HCT116 (cell line): ENCODE data around the gene PAH. TPM values are rescaled to one million over a fixed set of nuclear protein-coding genes. Genes with fewer than 3 reads are reported as not detected.

ENCODE experiments used
- ATAC-seq: fragments of 200-7000 bp; cut with Tn5 transposase; 2 replicates; pipeline ENCODE4 v1.9.1; 2020; ENCODE audit warnings: mild to moderate bottlenecking, moderate library complexity
- BruUV-seq: library from RNA; stranded (reverse); fragments of 400-500 nt; replicated peaks from 2 replicates; lab custom pipeline; 2021; lab: Mats Ljungman, UMichigan
- CTCF ChIA-PET: fragments of 300-600 bp; sonication (Branson Sonifier 250); formaldehyde crosslinking; loops from one replicate; lab custom pipeline; 2021; ENCODE audit warnings: antibody characterized with exemption; lab: Charles Lee
- POLR2A ChIA-PET: fragments of 300-600, 350-600 bp; sonication (Branson Sonifier 250); formaldehyde crosslinking; loops from one replicate; lab custom pipeline; 2021; ENCODE audit warnings: antibody characterized with exemption; lab: Charles Lee
- RAD21 ChIA-PET, 2 experiments: fragments of 300-600 bp; sonication (Branson Sonifier 250); formaldehyde crosslinking; loops; one replicate each; lab custom pipeline; 2023; ENCODE audit warnings: low total read pairs in 2 of 2; ENCODE audit not compliant: uncharacterized antibody in 2 of 2, unreplicated experiment in 2 of 2, low non-redundant PET in 1 of 2; lab: Charles Lee
- DNase-seq: peaks from one replicate; pipeline ENCODE4 v3.0.0-alpha.2; 2010; ENCODE audit warnings: low read depth, low spot score
- H2AFZ ChIP-seq: fragments of 200-600 bp; shearing (Covaris generic), sonication (generic); 2 replicates; pipeline ENCODE4 v1.6.1; 2017; ENCODE audit warnings: low read depth, mixed run types, mixed read lengths, antibody characterized with exemption, low read length; ENCODE audit not compliant: poor library complexity, severe bottlenecking
- H3K27ac ChIP-seq: 2 replicates; pipeline ENCODE4 v1.5.1; 2012; ENCODE audit warnings: low read depth, low read length
- H3K27me3 ChIP-seq: fragments of 200-600 bp; sonication (generic); 2 replicates; pipeline ENCODE4 v1.6.1; 2016; ENCODE audit warnings: mixed run types, low read length, mixed read lengths; ENCODE audit not compliant: insufficient read depth
- H3K36me3 ChIP-seq, 2 experiments: fragments of 200-500 bp in 1 of 2; fragments of 200-600 bp in 1 of 2; sonication (Bioruptor generic) in 1 of 2; sonication (generic) in 1 of 2; 2 replicates each; pipeline versions ENCODE4 v1.5.1 to v1.6.1; 2014 to 2016; ENCODE audit warnings: low read length in 2 of 2, inconsistent platforms in 1 of 2, mixed read lengths in 1 of 2, mixed run types in 1 of 2; ENCODE audit not compliant: insufficient read depth in 2 of 2, control insufficient read depth in 1 of 2
- H3K4me1 ChIP-seq, 2 experiments: fragments of 200-600 bp in 1 of 2; sonication (generic) in 1 of 2; 2 replicates each; pipeline versions ENCODE4 v1.5.1 to v1.6.1; 2012 to 2017; ENCODE audit warnings: low read length in 2 of 2, inconsistent platforms in 1 of 2, mild to moderate bottlenecking in 1 of 2, mixed read lengths in 1 of 2, mixed run types in 1 of 2, moderate library complexity in 1 of 2; ENCODE audit not compliant: insufficient read depth in 2 of 2, control insufficient read depth in 1 of 2
- H3K4me2 ChIP-seq: fragments of 200-600 bp; sonication (generic); 2 replicates; pipeline ENCODE4 v1.6.1; 2017; ENCODE audit warnings: mixed run types, low read length, mixed read lengths
- H3K4me3 ChIP-seq, 2 experiments: fragments of 200-600 bp in 1 of 2; sonication (generic) in 1 of 2; replicated peaks in 1 of 2; 2 replicates each; pipeline ENCODE4 v1.5.1; 2011 to 2016; ENCODE audit warnings: low read length in 2 of 2, control low read depth in 1 of 2, low read depth in 1 of 2, mild to moderate bottlenecking in 1 of 2, mixed read lengths in 1 of 2, mixed run types in 1 of 2
- H3K79me2 ChIP-seq: fragments of 200-600 bp; sonication (generic); 2 replicates; pipeline ENCODE4 v1.6.1; 2017; ENCODE audit warnings: mild to moderate bottlenecking, mixed run types, low read length, moderate library complexity, mixed read lengths; ENCODE audit not compliant: insufficient read depth
- H3K9ac ChIP-seq: fragments of 200-600 bp; sonication (generic); 2 replicates; pipeline ENCODE4 v1.6.1; 2016; ENCODE audit warnings: low read length, mixed read lengths
- H3K9me2 ChIP-seq: fragments of 200-600 bp; sonication (generic), shearing (Covaris generic); 2 replicates; pipeline ENCODE4 v1.6.1; 2017; ENCODE audit warnings: mixed run types, mild to moderate bottlenecking, moderate library complexity; ENCODE audit not compliant: insufficient read depth
- H3K9me3 ChIP-seq, 2 experiments: fragments of 200-500 bp in 1 of 2; fragments of 200-600 bp in 1 of 2; sonication (Bioruptor generic) in 1 of 2; sonication (generic) in 1 of 2; 2 replicates each; pipeline ENCODE4 v1.6.1; 2014 to 2017; ENCODE audit warnings: low read length in 2 of 2, mixed read lengths in 2 of 2, inconsistent platforms in 1 of 2, low read depth in 1 of 2, mild to moderate bottlenecking in 1 of 2, mixed run types in 1 of 2, moderate library complexity in 1 of 2; ENCODE audit not compliant: control insufficient read depth in 1 of 2, insufficient read depth in 1 of 2
- H4K20me1 ChIP-seq: fragments of 200-600 bp; sonication (generic), shearing (Covaris generic); 2 replicates; pipeline ENCODE4 v1.6.1; 2017; ENCODE audit warnings: mixed run types, mild to moderate bottlenecking, moderate library complexity; ENCODE audit not compliant: insufficient read depth
- ATF3 ChIP-seq: IDR thresholded peaks from 2 replicates; pipeline ENCODE4 v1.6.1; 2012
- ELF1 ChIP-seq: IDR thresholded peaks from 2 replicates; pipeline ENCODE4 v1.6.1; 2012; ENCODE audit warnings: low read depth, borderline replicate concordance
- FOSL1 ChIP-seq: IDR thresholded peaks from 2 replicates; pipeline ENCODE4 v1.6.1; 2012; ENCODE audit warnings: low read depth
- JUND ChIP-seq: IDR thresholded peaks from 2 replicates; pipeline ENCODE4 v1.6.1; 2012
- POLR2AphosphoS5 ChIP-seq: IDR thresholded peaks from 2 replicates; pipeline ENCODE4 v1.6.1; 2011; ENCODE audit warnings: mild to moderate bottlenecking, low read depth, low read length, moderate library complexity
- REST ChIP-seq: IDR thresholded peaks from 2 replicates; pipeline ENCODE4 v1.6.1; 2012; ENCODE audit warnings: low read depth
- SIN3A ChIP-seq: IDR thresholded peaks from 2 replicates; pipeline ENCODE4 v1.6.1; 2012; ENCODE audit warnings: low read depth
- ZNF274 ChIP-seq: fragments of 200-500 bp; sonication (Bioruptor generic); IDR thresholded peaks from 2 replicates; pipeline ENCODE4 v1.6.1; 2014; ENCODE audit warnings: mild to moderate bottlenecking, low read depth, low read length, inconsistent platforms
- intact Hi-C: fragments of 100-400 bp; cut with micrococcal nuclease; formaldehyde crosslinking; loops from 2 replicates; pipeline ENCODE4 v1.10.0; 2022
- total RNA-seq: library from RNA; stranded (reverse); gene quantifications from one replicate; pipeline ENCODE4 v1.2.1, GENCODE V29; 2021; ENCODE audit not compliant: unreplicated experiment
- TF ChIP-seq, protein P1 (sequence below), 3 experiments: fragments of 200-600 bp in 1 of 3; sonication (generic) in 1 of 3; IDR thresholded peaks in 2 of 3; conservative IDR thresholded peaks in 1 of 3; 2 replicates each; pipeline ENCODE4 v1.5.1; 2012 to 2017; ENCODE audit warnings: low read depth in 2 of 3, low read length in 2 of 3, antibody characterized with exemption in 1 of 3, borderline replicate concordance in 1 of 3, control low read depth in 1 of 3, mild to moderate bottlenecking in 1 of 3, mixed read lengths in 1 of 3, mixed run types in 1 of 3, moderate library complexity in 1 of 3; ENCODE audit not compliant: insufficient read depth in 1 of 3
- TF ChIP-seq, protein P2 (sequence below): IDR thresholded peaks from 2 replicates; pipeline ENCODE4 v1.6.1; 2012

PAH gene
- total RNA-seq, 1 experiment from 2014 or later: 2.8 TPM

- Histone ChIP-seq H3K9me3 (no peaks in the 10 kb centered on the region), H4K20me1 (no peaks in the 10 kb centered on the region), H3K79me2 (no peaks in the 10 kb centered on the region), H3K4me3 (no peak overlapping the region), H3K36me3 (no peaks in the 10 kb centered on the region), H3K27ac (no peak overlapping the region), H2AFZ (no peak overlapping the region), H3K4me1 (no peaks in the 10 kb centered on the region), H3K4me2 (no peak overlapping the region), H3K9ac (no peak overlapping the region), H3K27me3 (peaks cover 23% of the 10 kb centered on the region; the same call in 1 of the 2 replicates), H3K9me2 (no peaks in the 10 kb centered on the region)
- ATAC-seq (no peak), DNase-seq (no peak)
- ChIA-PET POLR2A (no interaction called here), RAD21 (no interaction called here), CTCF (interaction anchor here (1.6 kb wide), 1 partner anchor 8 kb away, joined by 7 read pairs; no protein-coding TSS in a partner anchor)
- no TSS peak for BruUV-seq
- intact Hi-C loops: no loop called here
- TF ChIP-seq JUND: no peak
- no peak for TF ChIP-seq POLR2AphosphoS5
- TF ChIP-seq, protein P1, sequence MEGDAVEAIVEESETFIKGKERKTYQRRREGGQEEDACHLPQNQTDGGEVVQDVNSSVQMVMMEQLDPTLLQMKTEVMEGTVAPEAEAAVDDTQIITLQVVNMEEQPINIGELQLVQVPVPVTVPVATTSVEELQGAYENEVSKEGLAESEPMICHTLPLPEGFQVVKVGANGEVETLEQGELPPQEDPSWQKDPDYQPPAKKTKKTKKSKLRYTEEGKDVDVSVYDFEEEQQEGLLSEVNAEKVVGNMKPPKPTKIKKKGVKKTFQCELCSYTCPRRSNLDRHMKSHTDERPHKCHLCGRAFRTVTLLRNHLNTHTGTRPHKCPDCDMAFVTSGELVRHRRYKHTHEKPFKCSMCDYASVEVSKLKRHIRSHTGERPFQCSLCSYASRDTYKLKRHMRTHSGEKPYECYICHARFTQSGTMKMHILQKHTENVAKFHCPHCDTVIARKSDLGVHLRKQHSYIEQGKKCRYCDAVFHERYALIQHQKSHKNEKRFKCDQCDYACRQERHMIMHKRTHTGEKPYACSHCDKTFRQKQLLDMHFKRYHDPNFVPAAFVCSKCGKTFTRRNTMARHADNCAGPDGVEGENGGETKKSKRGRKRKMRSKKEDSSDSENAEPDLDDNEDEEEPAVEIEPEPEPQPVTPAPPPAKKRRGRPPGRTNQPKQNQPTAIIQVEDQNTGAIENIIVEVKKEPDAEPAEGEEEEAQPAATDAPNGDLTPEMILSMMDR (IDR thresholded peaks at IDR 0.05 in 2 of 3, conservative IDR thresholded peaks at IDR 0.05 in 1 of 3; ENCODE audit: borderline replicate concordance in 1 of 3, insufficient read depth in 1 of 3, low read depth in 2 of 3, low read length in 2 of 3): no peak
- no peak for TF ChIP-seq ELF1
- no peak for TF ChIP-seq ZNF274
- TF ChIP-seq, protein P2, sequence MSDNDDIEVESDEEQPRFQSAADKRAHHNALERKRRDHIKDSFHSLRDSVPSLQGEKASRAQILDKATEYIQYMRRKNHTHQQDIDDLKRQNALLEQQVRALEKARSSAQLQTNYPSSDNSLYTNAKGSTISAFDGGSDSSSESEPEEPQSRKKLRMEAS: no peak
- no peak for TF ChIP-seq FOSL1
- no peak for TF ChIP-seq REST
- TF ChIP-seq SIN3A: no peak
- no peak for TF ChIP-seq ATF3
Measured at GRCh38 chr12:102891756-102892155, 25.3 kb downstream of the PAH start.
